OCI-LY3 (cell line): ENCODE results near the gene AQR.

Source experiments
- EZH2phosphoT487 ChIP-seq: fragments of 200-600 bp; shearing (Covaris generic); IDR thresholded peaks from 2 replicates; pipeline ENCODE4 v1.6.1; 2018; ENCODE audit warnings: antibody characterized with exemption, mixed run types, low read depth
- TF ChIP-seq, protein P1 (sequence below): fragments of 200-600, 300-600 bp; sonication (generic); IDR thresholded peaks from 2 replicates; pipeline ENCODE4 v1.5.1; 2014; ENCODE audit warnings: antibody characterized with exemption, low read length, low read depth

DNA sequence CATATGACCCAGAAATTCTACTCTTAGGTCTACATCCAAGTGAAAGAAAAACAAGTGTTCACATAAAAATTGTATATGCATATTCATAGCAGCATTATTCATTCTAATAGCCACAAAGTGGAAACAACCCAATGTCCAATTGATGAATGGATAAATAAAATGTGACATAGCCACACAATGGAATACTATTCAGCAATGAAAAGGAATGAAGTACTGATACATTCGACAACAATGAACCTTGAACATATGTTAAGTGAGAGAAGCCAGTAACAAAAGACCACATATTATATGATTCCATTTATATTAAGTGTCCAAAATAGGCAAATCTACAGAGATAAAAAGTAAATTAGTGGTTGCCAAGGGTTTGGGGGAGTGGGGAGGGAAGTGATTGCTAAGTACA lies 104.0 kb downstream of the AQR start:
- TF ChIP-seq, protein P1, sequence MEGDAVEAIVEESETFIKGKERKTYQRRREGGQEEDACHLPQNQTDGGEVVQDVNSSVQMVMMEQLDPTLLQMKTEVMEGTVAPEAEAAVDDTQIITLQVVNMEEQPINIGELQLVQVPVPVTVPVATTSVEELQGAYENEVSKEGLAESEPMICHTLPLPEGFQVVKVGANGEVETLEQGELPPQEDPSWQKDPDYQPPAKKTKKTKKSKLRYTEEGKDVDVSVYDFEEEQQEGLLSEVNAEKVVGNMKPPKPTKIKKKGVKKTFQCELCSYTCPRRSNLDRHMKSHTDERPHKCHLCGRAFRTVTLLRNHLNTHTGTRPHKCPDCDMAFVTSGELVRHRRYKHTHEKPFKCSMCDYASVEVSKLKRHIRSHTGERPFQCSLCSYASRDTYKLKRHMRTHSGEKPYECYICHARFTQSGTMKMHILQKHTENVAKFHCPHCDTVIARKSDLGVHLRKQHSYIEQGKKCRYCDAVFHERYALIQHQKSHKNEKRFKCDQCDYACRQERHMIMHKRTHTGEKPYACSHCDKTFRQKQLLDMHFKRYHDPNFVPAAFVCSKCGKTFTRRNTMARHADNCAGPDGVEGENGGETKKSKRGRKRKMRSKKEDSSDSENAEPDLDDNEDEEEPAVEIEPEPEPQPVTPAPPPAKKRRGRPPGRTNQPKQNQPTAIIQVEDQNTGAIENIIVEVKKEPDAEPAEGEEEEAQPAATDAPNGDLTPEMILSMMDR, result no peak
- TF ChIP-seq EZH2phosphoT487, result no peak
